ENCODE measurements around the gene FZD8.
A peak's percentile ranks its signal among the peaks of the same experiment; 100 is the strongest.

FZD8 gene

DNA sequence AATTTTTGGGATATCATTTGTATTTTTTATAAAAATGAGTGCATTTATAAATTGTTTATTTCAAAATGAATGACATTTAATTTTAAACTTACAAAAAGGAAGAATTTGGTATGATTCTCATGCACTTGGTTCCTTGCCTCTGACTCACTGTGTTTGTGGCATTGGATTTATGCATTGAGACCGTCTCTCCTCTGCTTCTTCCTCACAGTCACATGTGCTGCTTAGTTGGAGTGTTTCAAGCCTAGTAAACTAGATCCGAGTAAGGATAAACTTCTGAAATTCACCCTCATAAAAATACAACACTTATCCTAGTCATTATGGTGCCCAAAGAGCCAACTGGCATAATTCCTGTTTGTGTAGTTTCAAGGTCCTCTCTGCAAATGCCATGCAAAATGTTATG is 19.1 kb upstream of the FZD8 start:
- H4K5ac ChIP-seq (ENCODE audit: low read length) = no peak overlapping the region
- H3K56ac ChIP-seq (ENCODE audit: low read length) = no peak overlapping the region
- H3K23ac ChIP-seq (ENCODE audit: low read length) = no peak overlapping the region
- no peaks in the 10 kb centered on the region for H3K27me3 ChIP-seq (ENCODE audit: insufficient read depth, low read length, poor library complexity)
- H3K4me1 ChIP-seq (ENCODE audit: control insufficient read depth, low read depth, low read length) = no peaks in the 10 kb centered on the region
- H3K79me1 ChIP-seq (ENCODE audit: low read length) = no peaks in the 10 kb centered on the region
- no peak overlapping the region for H3K27ac ChIP-seq (ENCODE audit: low read depth, low read length)
- no peak overlapping the region for H3K4ac ChIP-seq (ENCODE audit: low read depth, low read length)
- H2AK5ac ChIP-seq (ENCODE audit: low read length) = no peak overlapping the region
- H3K18ac ChIP-seq (ENCODE audit: low read length) = no peak overlapping the region
- no peak overlapping the region for H2BK120ac ChIP-seq (ENCODE audit: low read depth, low read length)
- no peaks in the 10 kb centered on the region for H3K36me3 ChIP-seq (ENCODE audit: control insufficient read depth, insufficient read depth, low read length)
- H3K4me3 ChIP-seq (ENCODE audit: low read length) = no peak overlapping the region
- H3K9ac ChIP-seq (ENCODE audit: low read length) = no peak overlapping the region
- H2BK15ac ChIP-seq (replicated peaks; ENCODE audit: low read depth) = no peak overlapping the region
- no peaks in the 10 kb centered on the region for H3K79me2 ChIP-seq (ENCODE audit: control insufficient read depth, insufficient read depth, low read length)
- H3K4me2 ChIP-seq (ENCODE audit: low read length) = no peak overlapping the region
- H4K8ac ChIP-seq (ENCODE audit: low read depth, low read length) = no peak overlapping the region
- WGBS (ENCODE audit: extremely low coverage, insufficient coverage, low lambda C conversion rate) = no CpG with 5 or more reads among the region's 2 CpGs
- no peak for DNase-seq
- H2BK5ac ChIP-seq (ENCODE audit: low read length) = no peak overlapping the region

DNA sequence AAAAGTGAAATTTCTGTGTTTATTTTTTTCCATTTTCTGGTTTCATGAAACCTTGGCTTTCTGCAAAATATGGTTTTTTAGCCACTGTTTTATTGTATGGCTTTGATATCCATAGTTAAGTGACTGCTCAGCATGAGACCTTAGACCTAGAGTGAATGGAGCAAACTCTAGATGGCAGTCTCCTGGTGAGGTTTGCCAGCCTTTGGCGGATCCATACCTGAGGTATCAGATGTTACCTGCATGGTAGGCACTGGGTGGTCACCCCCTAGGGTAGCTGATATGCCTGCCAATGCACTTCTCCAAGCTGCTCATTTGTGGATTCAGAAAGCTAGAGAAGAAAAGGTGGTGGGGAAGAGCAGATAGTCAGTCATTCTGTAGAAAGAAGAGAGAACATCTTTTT is 17.4 kb upstream of the FZD8 start:
- Histone ChIP-seq H4K8ac (ENCODE audit: low read depth, low read length) (no peak overlapping the region), H2BK15ac (replicated peaks; ENCODE audit: low read depth) (no peak overlapping the region)

DNA sequence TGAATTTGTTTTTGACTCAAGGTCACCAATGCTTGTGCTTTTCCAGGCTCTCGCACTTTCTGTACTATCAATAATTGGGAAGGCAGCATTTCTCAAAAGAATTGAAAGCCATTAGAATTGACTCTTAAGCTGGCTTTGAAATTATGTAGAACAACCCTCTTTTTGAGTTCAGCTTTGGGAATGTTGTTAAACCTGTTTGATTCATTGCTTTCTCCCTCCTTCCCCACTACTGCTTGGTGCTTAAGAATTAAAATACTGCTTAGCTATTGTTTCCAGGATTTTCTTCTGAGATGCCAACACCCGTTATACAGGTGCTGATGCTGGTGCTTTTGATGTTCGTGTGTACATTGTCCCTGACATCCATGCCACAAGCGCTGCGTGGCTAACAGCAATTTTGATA is 15.5 kb upstream of the FZD8 start:
- Histone ChIP-seq H3K4me2 (ENCODE audit: low read length) (no peak overlapping the region), H3K27me3 (ENCODE audit: insufficient read depth, low read length, poor library complexity) (no peaks in the 10 kb centered on the region), H3K4me1 (ENCODE audit: control insufficient read depth, low read depth, low read length) (no peaks in the 10 kb centered on the region), H3K23ac (ENCODE audit: low read length) (no peak overlapping the region), H2BK15ac (replicated peaks; ENCODE audit: low read depth) (no peak overlapping the region), H3K27ac (ENCODE audit: low read depth, low read length) (no peak overlapping the region), H4K8ac (ENCODE audit: low read depth, low read length) (no peak overlapping the region), H3K36me3 (ENCODE audit: control insufficient read depth, insufficient read depth, low read length) (no peaks in the 10 kb centered on the region), H3K9ac (ENCODE audit: low read length) (no peak overlapping the region), H4K5ac (ENCODE audit: low read length) (no peak overlapping the region), H3K18ac (ENCODE audit: low read length) (no peak overlapping the region), H3K4ac (ENCODE audit: low read depth, low read length) (no peak overlapping the region), H3K79me2 (ENCODE audit: control insufficient read depth, insufficient read depth, low read length) (no peaks in the 10 kb centered on the region), H2BK120ac (ENCODE audit: low read depth, low read length) (no peak overlapping the region), H3K79me1 (ENCODE audit: low read length) (no peaks in the 10 kb centered on the region), H2AK5ac (ENCODE audit: low read length) (no peak overlapping the region), H3K4me3 (ENCODE audit: low read length) (no peak overlapping the region), H2BK5ac (ENCODE audit: low read length) (no peak overlapping the region), H3K56ac (ENCODE audit: low read length) (no peak overlapping the region)
- no peak for DNase-seq
- WGBS (ENCODE audit: extremely low coverage, insufficient coverage, low lambda C conversion rate) = no CpG with 5 or more reads among the region's 5 CpGs

More for the DNA sequence above, 17.4 kb upstream of the FZD8 start:
- Histone ChIP-seq H3K4me2 (ENCODE audit: low read length) (no peak overlapping the region), H3K56ac (ENCODE audit: low read length) (no peak overlapping the region), H4K5ac (ENCODE audit: low read length) (no peak overlapping the region), H3K4me1 (ENCODE audit: control insufficient read depth, low read depth, low read length) (no peaks in the 10 kb centered on the region), H3K23ac (ENCODE audit: low read length) (no peak overlapping the region), H2AK5ac (ENCODE audit: low read length) (no peak overlapping the region), H3K36me3 (ENCODE audit: control insufficient read depth, insufficient read depth, low read length) (no peaks in the 10 kb centered on the region), H3K9ac (ENCODE audit: low read length) (no peak overlapping the region), H3K4ac (ENCODE audit: low read depth, low read length) (no peak overlapping the region), H3K79me2 (ENCODE audit: control insufficient read depth, insufficient read depth, low read length) (no peaks in the 10 kb centered on the region), H3K4me3 (ENCODE audit: low read length) (no peak overlapping the region), H3K18ac (ENCODE audit: low read length) (no peak overlapping the region), H2BK5ac (ENCODE audit: low read length) (no peak overlapping the region), H3K27me3 (ENCODE audit: insufficient read depth, low read length, poor library complexity) (no peaks in the 10 kb centered on the region), H2BK120ac (ENCODE audit: low read depth, low read length) (no peak overlapping the region), H3K79me1 (ENCODE audit: low read length) (no peaks in the 10 kb centered on the region), H3K27ac (ENCODE audit: low read depth, low read length) (no peak overlapping the region)
- WGBS (ENCODE audit: extremely low coverage, insufficient coverage, low lambda C conversion rate) = no CpG with 5 or more reads among the region's 1 CpG
- DNase-seq = peak; percentile 19

DNA sequence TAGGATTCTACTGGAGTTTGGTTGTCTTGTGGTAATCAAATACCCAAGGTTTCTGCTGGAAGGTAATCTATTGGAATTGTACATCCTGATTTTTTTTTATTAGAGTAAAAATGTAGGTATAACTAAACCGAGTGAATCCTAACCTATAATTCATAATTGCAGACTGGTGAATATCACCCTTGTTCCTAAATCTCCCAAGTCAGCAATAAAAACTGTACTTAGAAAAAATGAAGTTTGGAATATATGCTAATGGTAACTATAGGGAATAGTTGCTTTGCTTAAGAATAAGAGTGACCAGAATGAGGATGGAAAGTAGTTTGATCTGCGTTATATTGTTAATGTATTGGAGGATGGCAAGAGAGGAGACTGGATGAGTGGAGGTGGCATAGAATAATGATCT is 10.7 kb upstream of the FZD8 start:
- Histone ChIP-seq H4K8ac (ENCODE audit: low read depth, low read length) (no peak overlapping the region), H4K5ac (ENCODE audit: low read length) (no peak overlapping the region), H3K23ac (ENCODE audit: low read length) (no peak overlapping the region), H3K4me1 (ENCODE audit: control insufficient read depth, low read depth, low read length) (no peaks in the 10 kb centered on the region), H3K79me1 (ENCODE audit: low read length) (no peaks in the 10 kb centered on the region), H3K4ac (ENCODE audit: low read depth, low read length) (no peak overlapping the region), H3K4me2 (ENCODE audit: low read length) (no peak overlapping the region), H3K56ac (ENCODE audit: low read length) (no peak overlapping the region), H3K27ac (ENCODE audit: low read depth, low read length) (no peak overlapping the region), H3K79me2 (ENCODE audit: control insufficient read depth, insufficient read depth, low read length) (no peaks in the 10 kb centered on the region), H3K4me3 (ENCODE audit: low read length) (no peak overlapping the region), H3K36me3 (ENCODE audit: control insufficient read depth, insufficient read depth, low read length) (no peaks in the 10 kb centered on the region), H3K27me3 (ENCODE audit: insufficient read depth, low read length, poor library complexity) (no peaks in the 10 kb centered on the region), H2AK5ac (ENCODE audit: low read length) (no peak overlapping the region), H2BK15ac (replicated peaks; ENCODE audit: low read depth) (no peak overlapping the region), H3K9ac (ENCODE audit: low read length) (no peak overlapping the region), H2BK120ac (ENCODE audit: low read depth, low read length) (no peak overlapping the region), H2BK5ac (ENCODE audit: low read length) (no peak overlapping the region), H3K18ac (ENCODE audit: low read length) (no peak overlapping the region)
- DNase-seq = no peak
- 100% methylated on average over 1 of the region's 2 CpGs for WGBS (ENCODE audit: extremely low coverage, insufficient coverage, low lambda C conversion rate)

DNA sequence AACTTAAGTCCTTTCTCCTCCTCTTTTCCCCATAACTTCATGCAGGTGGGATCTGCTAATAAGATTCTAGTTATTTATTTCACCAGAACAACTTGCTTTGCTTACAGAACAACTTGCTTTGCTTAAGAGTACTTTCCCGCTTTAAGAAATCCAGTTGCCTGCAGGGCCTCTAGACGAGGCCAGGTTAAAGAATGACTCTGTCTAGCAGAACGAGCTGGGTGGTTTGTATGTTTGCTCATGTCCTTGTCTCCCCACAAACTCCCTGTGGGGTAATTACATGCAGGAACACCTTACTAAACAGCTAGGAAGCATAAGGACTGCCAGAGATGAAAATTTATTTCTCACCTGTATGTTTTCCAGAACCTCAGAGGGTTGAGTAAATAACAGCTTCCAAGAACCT is 8.8 kb upstream of the FZD8 start:
- Histone ChIP-seq H3K79me1 (ENCODE audit: low read length) (no peaks in the 10 kb centered on the region), H3K18ac (ENCODE audit: low read length) (no peak overlapping the region), H3K27me3 (ENCODE audit: insufficient read depth, low read length, poor library complexity) (no peaks in the 10 kb centered on the region), H3K36me3 (ENCODE audit: control insufficient read depth, insufficient read depth, low read length) (no peaks in the 10 kb centered on the region), H3K79me2 (ENCODE audit: control insufficient read depth, insufficient read depth, low read length) (no peaks in the 10 kb centered on the region), H2BK5ac (ENCODE audit: low read length) (no peak overlapping the region), H2BK120ac (ENCODE audit: low read depth, low read length) (no peak overlapping the region), H4K8ac (ENCODE audit: low read depth, low read length) (no peak overlapping the region), H3K27ac (ENCODE audit: low read depth, low read length) (no peak overlapping the region), H3K4ac (ENCODE audit: low read depth, low read length) (no peak overlapping the region), H3K56ac (ENCODE audit: low read length) (no peak overlapping the region), H3K4me3 (ENCODE audit: low read length) (no peak overlapping the region), H3K4me2 (ENCODE audit: low read length) (no peak overlapping the region), H3K4me1 (ENCODE audit: control insufficient read depth, low read depth, low read length) (no peaks in the 10 kb centered on the region), H2AK5ac (ENCODE audit: low read length) (no peak overlapping the region), H4K5ac (ENCODE audit: low read length) (no peak overlapping the region), H3K23ac (ENCODE audit: low read length) (no peak overlapping the region), H3K9ac (ENCODE audit: low read length) (no peak overlapping the region), H2BK15ac (replicated peaks; ENCODE audit: low read depth) (no peak overlapping the region)
- WGBS (ENCODE audit: extremely low coverage, insufficient coverage, low lambda C conversion rate) = no CpG with 5 or more reads among the region's 3 CpGs
- no peak for DNase-seq
